Measurements from ENCODE around the gene ATAD3A. TPM values are rescaled to one million over a fixed set of nuclear protein-coding genes. Genes with fewer than 3 reads are reported as not detected.

Gene ATAD3A
- total RNA-seq, 2 experiments from 2014 or later: 31.9 to 32.3 TPM

- Mint-ChIP-seq H3K4me1 (peaks cover 4% of the 10 kb centered on the region), H3K36me3 (ENCODE audit: low read depth) (peaks cover 10% of the 10 kb centered on the region), H3K9me3 (no peaks in the 10 kb centered on the region), H3K4me3 (no peak overlapping the region), H3K27me3 (no peaks in the 10 kb centered on the region), H3K27ac (no peak overlapping the region)
- no peak for DNase-seq
- ChIA-PET POLR2A (no interaction called here), CTCF (no interaction called here)
Measured at GRCh38 chr1:1541956-1542765, 30.2 kb downstream of the ATAD3A start.

GRCh38 chr1:1542766-1543705, 31.1 kb downstream of the ATAD3A start:
- Mint-ChIP-seq H3K4me1 (peaks cover 4% of the 10 kb centered on the region), H3K4me3 (no peak overlapping the region), H3K9me3 (no peaks in the 10 kb centered on the region), H3K36me3 (ENCODE audit: low read depth) (peaks cover 10% of the 10 kb centered on the region), H3K27ac (no peak overlapping the region), H3K27me3 (no peaks in the 10 kb centered on the region)
- no peak for DNase-seq
- POLR2A ChIA-PET: no interaction called here
- CTCF ChIA-PET: no interaction called here

- ChIA-PET CTCF (no interaction called here), POLR2A (no interaction called here)
- H3K27me3 Mint-ChIP-seq: no peaks in the 10 kb centered on the region
- no peak overlapping the region for H3K27ac Mint-ChIP-seq
- H3K4me1 Mint-ChIP-seq: peaks cover 4% of the 10 kb centered on the region
- H3K36me3 Mint-ChIP-seq (ENCODE audit: low read depth): peaks cover 10% of the 10 kb centered on the region
- H3K4me3 Mint-ChIP-seq: no peak overlapping the region
- no peak for DNase-seq
- H3K9me3 Mint-ChIP-seq: no peaks in the 10 kb centered on the region
Measured at GRCh38 chr1:1543706-1544099, 31.7 kb downstream of the ATAD3A start.

GRCh38 chr1:1544544-1544943, 32.6 kb downstream of the ATAD3A start:
- ChIA-PET CTCF (interaction anchor here (1.2 kb wide), 1 partner anchor 11 kb away, joined by 4 read pairs; no protein-coding TSS in a partner anchor), POLR2A (no interaction called here)
- Mint-ChIP-seq H3K27ac (no peak overlapping the region), H3K36me3 (ENCODE audit: low read depth) (peaks cover 10% of the 10 kb centered on the region), H3K4me1 (peaks cover 3% of the 10 kb centered on the region), H3K4me3 (no peak overlapping the region), H3K9me3 (no peaks in the 10 kb centered on the region), H3K27me3 (no peaks in the 10 kb centered on the region)
- DNase-seq: no peak

GRCh38 chr1:1545946-1546737, 34.2 kb downstream of the ATAD3A start:
- no peaks in the 10 kb centered on the region for H3K27me3 Mint-ChIP-seq
- H3K4me1 Mint-ChIP-seq: peaks cover 3% of the 10 kb centered on the region
- POLR2A ChIA-PET: no interaction called here
- H3K9me3 Mint-ChIP-seq: no peaks in the 10 kb centered on the region
- CTCF ChIA-PET: interaction anchor here (1.1 to 1.5 kb wide), 3 partner anchors 9 to 12 kb away, joined by 3 to 4 read pairs (median 4); no protein-coding TSS in a partner anchor
- peaks cover 10% of the 10 kb centered on the region for H3K36me3 Mint-ChIP-seq (ENCODE audit: low read depth)
- no peak for DNase-seq
- no peak overlapping the region for H3K27ac Mint-ChIP-seq
- H3K4me3 Mint-ChIP-seq: no peak overlapping the region

GRCh38 chr1:1547011-1547410, 35.0 kb downstream of the ATAD3A start:
- POLR2A ChIA-PET: no interaction called here
- no peaks in the 10 kb centered on the region for H3K9me3 Mint-ChIP-seq
- no peak overlapping the region for H3K4me3 Mint-ChIP-seq
- no peaks in the 10 kb centered on the region for H3K4me1 Mint-ChIP-seq
- H3K27ac Mint-ChIP-seq: peak overlapping the region; percentile 54
- H3K27me3 Mint-ChIP-seq: no peaks in the 10 kb centered on the region
- peaks cover 7% of the 10 kb centered on the region for H3K36me3 Mint-ChIP-seq (ENCODE audit: low read depth)
- CTCF ChIA-PET: no interaction called here
- DNase-seq: no peak

GRCh38 chr1:1547476-1547875, 35.5 kb downstream of the ATAD3A start:
- peak overlapping the region; percentile 54 for H3K27ac Mint-ChIP-seq
- POLR2A ChIA-PET: no interaction called here
- no peaks in the 10 kb centered on the region for H3K27me3 Mint-ChIP-seq
- no peak overlapping the region for H3K4me3 Mint-ChIP-seq
- H3K4me1 Mint-ChIP-seq: no peaks in the 10 kb centered on the region
- peaks cover 7% of the 10 kb centered on the region for H3K36me3 Mint-ChIP-seq (ENCODE audit: low read depth)
- CTCF ChIA-PET: no interaction called here
- no peaks in the 10 kb centered on the region for H3K9me3 Mint-ChIP-seq
- no peak for DNase-seq

GRCh38 chr1:1548591-1548990, 36.6 kb downstream of the ATAD3A start:
- peaks cover 2% of the 10 kb centered on the region for H3K36me3 Mint-ChIP-seq (ENCODE audit: low read depth)
- POLR2A ChIA-PET: no interaction called here

GRCh38 chr1:1550087-1550486, 38.1 kb downstream of the ATAD3A start:
- no peak for DNase-seq
- ChIA-PET CTCF (interaction anchor here (1.2 to 1.4 kb wide), 2 partner anchors 16 to 260 kb away, joined by 4 to 5 read pairs; no protein-coding TSS in a partner anchor), POLR2A (no interaction called here)
- peaks cover 2% of the 10 kb centered on the region for H3K4me1 Mint-ChIP-seq
- H3K4me3 Mint-ChIP-seq: no peak overlapping the region
- no peak overlapping the region for H3K27ac Mint-ChIP-seq
- peaks cover 2% of the 10 kb centered on the region for H3K36me3 Mint-ChIP-seq (ENCODE audit: low read depth)
- H3K27me3 Mint-ChIP-seq: no peaks in the 10 kb centered on the region
- H3K9me3 Mint-ChIP-seq: no peaks in the 10 kb centered on the region

More at GRCh38 chr1:1548591-1548990, 36.6 kb downstream of the ATAD3A start:
- H3K4me1 Mint-ChIP-seq: no peaks in the 10 kb centered on the region
- no peak overlapping the region for H3K27ac Mint-ChIP-seq
- no peak overlapping the region for H3K4me3 Mint-ChIP-seq
- no peaks in the 10 kb centered on the region for H3K9me3 Mint-ChIP-seq
- CTCF ChIA-PET: no interaction called here
- no peak for DNase-seq
- no peaks in the 10 kb centered on the region for H3K27me3 Mint-ChIP-seq

GRCh38 chr1:1550591-1551432, 38.9 kb downstream of the ATAD3A start:
- CTCF ChIA-PET: interaction anchor here (1.1 to 1.4 kb wide), 3 partner anchors 15 to 261 kb away, joined by 3 to 5 read pairs (median 4); no protein-coding TSS in a partner anchor
- POLR2A ChIA-PET: no interaction called here
- H3K27ac Mint-ChIP-seq: no peak overlapping the region

GRCh38 chr1:1551524-1552262, 39.7 kb downstream of the ATAD3A start:
- DNase-seq: no peak
- CTCF ChIA-PET: interaction anchor here (1.1 kb wide), 1 partner anchor 77 kb away, joined by 3 read pairs; no protein-coding TSS in a partner anchor
- Mint-ChIP-seq H3K4me3 (no peak overlapping the region), H3K27me3 (no peaks in the 10 kb centered on the region), H3K27ac (no peak overlapping the region), H3K4me1 (peaks cover 2% of the 10 kb centered on the region), H3K36me3 (ENCODE audit: low read depth) (no peaks in the 10 kb centered on the region), H3K9me3 (no peaks in the 10 kb centered on the region)
- POLR2A ChIA-PET: no interaction called here

More at GRCh38 chr1:1550591-1551432, 38.9 kb downstream of the ATAD3A start:
- H3K4me3 Mint-ChIP-seq: no peak overlapping the region
- no peaks in the 10 kb centered on the region for H3K9me3 Mint-ChIP-seq
- no peaks in the 10 kb centered on the region for H3K27me3 Mint-ChIP-seq
- H3K36me3 Mint-ChIP-seq (ENCODE audit: low read depth): no peaks in the 10 kb centered on the region
- peaks cover 2% of the 10 kb centered on the region for H3K4me1 Mint-ChIP-seq
- no peak for DNase-seq
